HEK293 (cell line): ENCODE data around the gene ENTREP3.

Experiments
- CTCF ChIA-PET: fragments of 350-600 bp; formaldehyde crosslinking; extraction: SDS; loops from one replicate; lab custom pipeline; 2021; ENCODE audit warnings: antibody characterized with exemption; lab: Yijun Ruan, JAX
- POLR2A ChIA-PET: fragments of 300-600 bp; formaldehyde crosslinking; extraction: SDS; loops from one replicate; lab custom pipeline; 2020; ENCODE audit warnings: antibody characterized with exemption, inconsistent platforms; lab: Yijun Ruan, JAX
- H3K27ac ChIP-seq: fragments of 200-500 bp; sonication (Bioruptor generic); 2 replicates; pipeline ENCODE4 v1.5.1; 2014; ENCODE audit warnings: low read depth, low read length, control low read depth, inconsistent platforms; ENCODE audit errors: extremely low read depth
- H3K36me3 ChIP-seq, 2 experiments: fragments of 200-500 bp in 1 of 2; sonication (Bioruptor generic) in 1 of 2; 1 replicate in 1 of 2; 2 replicates in 1 of 2; pipeline ENCODE4 v1.5.1; 2014 to 2017; ENCODE audit warnings: inconsistent platforms in 2 of 2, low read length in 2 of 2; ENCODE audit not compliant: control insufficient read depth in 2 of 2, insufficient read depth in 1 of 2
- H3K4me1 ChIP-seq: fragments of 200-500 bp; sonication (Bioruptor generic); 2 replicates; pipeline ENCODE4 v1.5.1; 2014; ENCODE audit warnings: mild to moderate bottlenecking, low read length, inconsistent platforms; ENCODE audit not compliant: control insufficient read depth, insufficient read depth
- H3K4me3 ChIP-seq: 2 replicates; pipeline ENCODE4 v1.5.1; 2011; ENCODE audit warnings: low read depth, mild to moderate bottlenecking, control low read depth, low read length, moderate library complexity
- H3K9me3 ChIP-seq: fragments of 200-500 bp; sonication (Bioruptor generic); 2 replicates; pipeline ENCODE4 v1.5.1; 2014; ENCODE audit warnings: low read depth, low read length, inconsistent platforms; ENCODE audit not compliant: control insufficient read depth, insufficient read depth
- CTCF ChIP-seq: fragments of 450-650 bp; formaldehyde crosslinking; IDR thresholded peaks from 2 replicates; pipeline ENCODE4 v1.5.1; 2016; ENCODE audit warnings: missing biosample characterization, missing genetic modification characterization
- KLF10 ChIP-seq: fragments of 450-650 bp; IDR thresholded peaks from 2 replicates; pipeline ENCODE4 v1.5.1; 2018; ENCODE audit warnings: missing biosample characterization, mild to moderate bottlenecking, missing genetic modification characterization
- PBX3 ChIP-seq: sonication (generic); formaldehyde crosslinking; IDR thresholded peaks from 2 replicates; pipeline ENCODE4 v1.8.1; 2022; ENCODE audit warnings: mild to moderate bottlenecking, moderate library complexity, missing genetic modification reagents
- SCRT2 ChIP-seq: fragments of 450-650 bp; formaldehyde crosslinking; IDR thresholded peaks from 2 replicates; pipeline ENCODE4 v1.5.1; 2016; ENCODE audit warnings: missing biosample characterization, missing genetic modification characterization
- SETDB1 ChIP-seq: IDR thresholded peaks from one replicate; pipeline ENCODE4 v1.6.1; 2017; ENCODE audit warnings: mild to moderate bottlenecking, low read length, moderate library complexity, mixed read lengths; ENCODE audit not compliant: insufficient read length
- ZBTB21 ChIP-seq: fragments of 450-650 bp; formaldehyde crosslinking; IDR thresholded peaks from 2 replicates; pipeline ENCODE4 v1.5.1; 2017; ENCODE audit warnings: missing biosample characterization, missing genetic modification characterization
- ZBTB26 ChIP-seq: fragments of 450-650 bp; formaldehyde crosslinking; optimal IDR thresholded peaks from 2 replicates; pipeline ENCODE3; 2016; ENCODE audit warnings: missing biosample characterization, mild to moderate bottlenecking, missing genetic modification characterization
- ZBTB8A ChIP-seq: fragments of 450-650 bp; formaldehyde crosslinking; IDR thresholded peaks from 2 replicates; pipeline ENCODE4 v1.5.1; 2016; ENCODE audit warnings: missing biosample characterization, missing genetic modification characterization
- ZFP37 ChIP-seq: fragments of 450-650 bp; formaldehyde crosslinking; IDR thresholded peaks from 2 replicates; pipeline ENCODE4 v1.5.1; 2016; ENCODE audit warnings: missing biosample characterization, missing genetic modification characterization
- ZNF16 ChIP-seq: fragments of 450-650 bp; formaldehyde crosslinking; IDR thresholded peaks from 2 replicates; pipeline ENCODE4 v1.5.1; 2016; ENCODE audit warnings: low read depth, missing biosample characterization, missing genetic modification characterization
- ZNF221 ChIP-seq: fragments of 450-650 bp; formaldehyde crosslinking; IDR thresholded peaks from 2 replicates; pipeline ENCODE4 v1.5.1; 2017; ENCODE audit warnings: missing biosample characterization, missing genetic modification characterization, borderline replicate concordance
- ZNF449 ChIP-seq: fragments of 450-650 bp; formaldehyde crosslinking; IDR thresholded peaks from 2 replicates; pipeline ENCODE4 v1.5.1; 2017; ENCODE audit warnings: missing biosample characterization, mild to moderate bottlenecking, missing genetic modification characterization, moderate library complexity
- ZNF48 ChIP-seq: fragments of 450-650 bp; formaldehyde crosslinking; IDR thresholded peaks from 2 replicates; pipeline ENCODE4 v1.5.1; 2016; ENCODE audit warnings: missing biosample characterization, missing genetic modification characterization
- ZNF530 ChIP-seq: fragments of 450-650 bp; formaldehyde crosslinking; IDR thresholded peaks from 2 replicates; pipeline ENCODE4 v1.5.1; 2016; ENCODE audit warnings: low read depth, missing biosample characterization, missing genetic modification characterization
- ZNF561 ChIP-seq: fragments of 450-650 bp; IDR thresholded peaks from 2 replicates; pipeline ENCODE4 v1.5.1; 2018; ENCODE audit warnings: missing biosample characterization, missing genetic modification characterization, borderline replicate concordance
- ZNF785 ChIP-seq: fragments of 450-650 bp; formaldehyde crosslinking; IDR thresholded peaks from 2 replicates; pipeline ENCODE4 v1.5.1; 2016; ENCODE audit warnings: missing biosample characterization, missing genetic modification characterization
- ZNF837 ChIP-seq: fragments of 450-650 bp; formaldehyde crosslinking; IDR thresholded peaks from 2 replicates; pipeline ENCODE4 v1.5.1; 2016; ENCODE audit warnings: missing biosample characterization, missing genetic modification characterization
- ZXDB ChIP-seq: fragments of 450-650 bp; formaldehyde crosslinking; IDR thresholded peaks from 2 replicates; pipeline ENCODE4 v1.5.1; 2016; ENCODE audit warnings: missing biosample characterization, missing genetic modification characterization

Gene ENTREP3

GRCh38 chr1:155285631-155286044 lies 30.4 kb upstream of the ENTREP3 start:
- no peak for TF ChIP-seq ZNF449 (tag by site-specific recombination)
- TF ChIP-seq ZNF48, result no peak
- TF ChIP-seq CTCF, result no peak
- TF ChIP-seq ZBTB21, result no peak
- TF ChIP-seq KLF10 (tag by site-specific recombination), result no peak

GRCh38 chr1:155285063-155285462 lies 29.8 kb upstream of the ENTREP3 start:
- no peaks in the 10 kb centered on the region for H3K4me1 ChIP-seq
- H3K9me3 ChIP-seq, result no peaks in the 10 kb centered on the region
- H3K36me3 ChIP-seq, result peaks cover 0 to 19% of the 10 kb centered on the region in 2 experiments; a peak in 1 of 3 replicates
- ChIA-PET POLR2A (no interaction called here), CTCF (no interaction called here)
- H3K27ac ChIP-seq, result no peak overlapping the region
- TF ChIP-seq ZFP37 (no peak), ZNF16 (tag by site-specific recombination) (no peak), ZNF221 (no peak), SETDB1 (no peak), ZXDB (tag by site-specific recombination) (no peak), CTCF (no peak), ZNF561 (tag by site-specific recombination) (no peak), PBX3 (CRISPR knock-in tag) (no peak), ZBTB26 (tag by site-specific recombination) (no peak), ZNF530 (tag by site-specific recombination) (no peak), ZNF785 (no peak), SCRT2 (tag by site-specific recombination) (no peak), ZNF837 (tag by site-specific recombination) (no peak), ZBTB8A (no peak)
- H3K4me3 ChIP-seq, result no peak overlapping the region

More at GRCh38 chr1:155285631-155286044, 30.4 kb upstream of the ENTREP3 start:
- Histone ChIP-seq H3K36me3 (peaks cover 0 to 19% of the 10 kb centered on the region in 2 experiments; a peak in 1 of 3 replicates), H3K4me1 (no peaks in the 10 kb centered on the region), H3K4me3 (no peak overlapping the region), H3K27ac (no peak overlapping the region), H3K9me3 (no peaks in the 10 kb centered on the region)
- CTCF ChIA-PET, result interaction anchor here (0.7 to 0.8 kb wide), 2 partner anchors 22 to 371 kb away, joined by 3 read pairs; no protein-coding TSS in a partner anchor
- POLR2A ChIA-PET, result no interaction called here
